GM21360 (cell line): ENCODE measurements around the gene NLGN2.
A peak's percentile ranks its signal among the peaks of the same experiment; 100 is the strongest.

Experiments used
- ATAC-seq: cut with Tn5 transposase; IDR thresholded peaks from one replicate; pipeline ENCODE4 v1.9.1; 2021; ENCODE audit warnings: mild to moderate bottlenecking, moderate library complexity; ENCODE audit not compliant: unreplicated experiment

Gene NLGN2

DNA sequence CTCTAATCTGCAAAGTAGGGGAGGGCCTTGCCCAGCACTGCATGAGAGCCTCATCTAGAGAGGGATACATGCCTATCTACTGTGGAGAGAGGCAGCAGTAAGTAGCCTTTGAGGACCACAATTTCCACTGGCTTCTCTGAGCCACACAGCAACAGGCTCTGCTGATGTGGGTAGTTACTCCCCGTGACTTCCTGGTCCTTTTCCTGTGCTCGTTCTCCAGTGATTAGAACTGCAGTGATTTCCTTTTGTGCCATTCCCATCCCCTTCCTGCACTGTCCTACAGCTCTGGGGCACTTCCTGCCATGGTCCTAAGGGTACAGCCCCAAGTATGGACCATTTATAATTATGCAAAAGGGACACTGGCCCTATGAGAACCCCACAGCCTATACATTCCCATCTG is 16.3 kb upstream of the NLGN2 start:
- ATAC-seq, result no peak

DNA sequence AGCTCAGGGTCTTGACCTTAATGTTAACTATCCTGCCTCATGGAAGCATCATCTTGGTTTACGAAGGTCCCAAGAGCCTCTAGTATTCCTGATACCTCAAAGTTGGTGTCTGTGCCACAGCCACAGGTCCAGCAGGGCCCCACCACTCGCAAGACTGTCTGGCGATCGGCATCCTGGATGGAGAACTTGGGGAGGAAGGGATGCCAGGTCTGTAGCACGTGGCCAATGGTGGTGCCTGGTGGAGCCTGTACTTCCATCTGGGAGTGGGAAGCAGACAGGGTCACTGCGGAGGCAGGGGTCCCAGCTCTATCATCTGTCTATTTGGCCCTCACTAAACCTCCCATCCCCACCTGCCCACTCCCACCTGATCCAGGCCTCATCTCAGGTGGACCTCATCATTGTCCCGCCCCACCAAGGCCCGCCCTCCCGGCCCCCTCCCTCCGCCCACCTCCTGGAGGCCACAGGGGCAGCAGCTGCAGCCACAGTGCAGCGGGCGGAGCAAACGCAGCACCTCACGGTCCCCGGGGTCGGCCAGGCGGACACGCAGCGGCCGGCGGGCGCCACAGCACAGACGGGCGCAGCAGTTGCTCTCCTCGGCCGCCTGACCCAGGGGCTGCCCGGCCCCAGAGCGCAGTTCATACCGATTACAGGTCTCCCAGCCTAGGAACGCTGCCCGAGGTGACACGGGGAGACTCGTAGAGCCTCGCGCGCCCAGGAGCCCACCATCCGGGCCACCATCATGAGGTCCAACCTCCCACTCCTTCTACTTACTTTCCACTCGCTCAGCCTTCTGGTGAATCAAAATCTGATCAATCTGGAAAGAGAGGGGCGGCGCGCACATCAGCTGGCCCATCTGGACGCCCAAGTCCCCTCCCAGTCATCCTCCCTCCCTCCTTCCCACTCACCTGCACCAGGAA is 14.7 kb upstream of the NLGN2 start:
- no peak for ATAC-seq

DNA sequence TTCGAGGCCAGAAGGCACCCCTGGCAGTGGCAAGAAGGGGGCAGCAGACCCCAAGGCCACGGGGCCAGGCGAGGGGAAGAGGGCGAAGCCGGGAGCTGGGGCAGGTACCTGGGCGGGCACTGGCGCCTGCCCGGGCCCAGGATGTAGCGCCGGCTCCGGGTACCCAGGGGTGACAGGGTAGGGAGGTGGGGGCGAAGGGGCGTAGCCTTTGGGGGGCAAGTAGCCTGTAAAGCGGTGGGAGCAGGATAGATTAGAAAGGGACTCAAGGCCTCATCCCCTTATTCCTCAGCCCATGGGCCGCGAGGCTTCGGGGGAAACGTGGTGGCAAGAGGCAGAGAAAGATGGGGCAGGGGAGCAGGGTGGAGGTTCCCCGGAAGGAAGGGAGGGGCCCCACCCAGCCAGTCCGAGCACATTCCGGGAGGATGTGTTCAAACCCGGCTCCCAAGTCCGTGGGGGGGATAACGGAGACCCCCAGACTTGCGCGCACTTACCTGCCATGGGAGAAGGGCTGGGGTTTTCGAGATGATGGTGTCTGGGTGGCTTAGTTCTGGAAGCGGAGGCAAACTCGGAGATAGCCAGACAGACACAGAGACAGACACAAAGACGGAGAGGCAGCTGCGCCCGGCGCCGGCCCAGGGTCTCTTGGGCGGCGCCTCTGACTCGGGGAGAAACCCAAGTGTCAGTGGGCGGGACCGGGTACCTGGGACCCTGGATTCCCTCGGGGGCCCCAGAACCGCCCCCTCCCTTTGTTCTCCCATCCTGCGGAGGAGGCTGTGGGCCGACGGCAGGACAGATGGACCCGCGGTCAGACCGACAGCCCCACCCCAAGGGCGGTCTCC is 13.8 kb upstream of the NLGN2 start:
- ATAC-seq, result peak; percentile 30

DNA sequence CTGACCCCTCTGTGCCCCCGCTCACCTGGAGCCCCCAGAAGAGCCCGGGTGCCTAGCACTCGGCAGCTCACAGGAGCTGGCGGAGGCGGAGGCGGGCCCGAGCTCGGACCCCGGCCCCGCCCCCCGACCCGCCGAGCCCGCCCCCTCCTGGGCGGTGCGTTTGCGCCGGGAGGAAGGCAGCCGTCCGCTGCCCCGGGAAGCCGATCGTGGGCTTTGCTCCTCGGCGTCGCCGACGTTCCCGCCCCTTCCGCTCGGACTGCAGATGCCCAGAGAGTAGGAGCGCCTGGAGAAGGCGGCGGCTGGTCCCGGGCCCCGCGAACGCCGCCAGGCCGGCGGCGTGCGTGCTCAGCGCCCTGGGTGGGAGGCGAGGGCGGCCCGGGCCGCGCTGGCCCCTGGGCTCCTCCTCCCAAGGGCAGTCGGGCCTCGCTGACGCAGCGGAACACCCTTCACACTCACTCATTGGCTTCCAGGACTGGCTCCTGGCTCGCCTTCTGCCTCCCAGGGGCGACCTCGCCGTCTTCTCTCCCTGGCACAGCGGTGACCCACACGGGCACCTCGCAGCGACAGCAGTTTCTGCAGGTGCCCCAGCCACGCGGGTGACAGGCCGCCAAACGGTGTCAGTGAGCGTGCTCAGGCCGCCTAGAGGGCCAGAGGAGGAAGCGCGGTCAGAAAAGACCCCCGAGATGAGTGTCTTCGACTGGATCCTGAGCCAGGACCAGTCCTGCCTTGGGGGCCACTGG is 13.0 kb upstream of the NLGN2 start, which contains the start of gene PLSCR3:
PLSCR3 (minus strand) TSS at position 74 of the 740 bp plus-strand sequence. CDS start 415 bp downstream, outside the sequence.
- peak; percentile 51 for ATAC-seq

DNA sequence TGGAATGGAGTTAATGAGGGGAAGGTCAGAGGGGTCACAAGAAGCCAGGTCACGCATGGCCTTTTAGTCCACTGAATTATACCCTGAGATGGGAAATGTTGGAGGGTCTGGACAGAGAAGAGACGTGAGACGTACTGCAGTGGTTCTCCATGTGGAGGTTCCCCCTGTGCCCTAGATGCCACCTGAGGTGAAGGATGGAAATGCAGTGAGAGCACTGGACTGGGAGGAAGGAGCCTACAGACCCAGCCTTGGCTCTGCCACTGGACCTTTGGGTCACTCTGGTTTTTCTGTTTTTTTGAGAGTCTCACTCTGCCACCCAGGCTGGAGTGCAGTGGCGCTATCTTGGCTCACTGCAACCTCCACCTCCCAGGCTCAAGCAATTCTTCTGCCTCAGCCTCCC is 11.5 kb upstream of the NLGN2 start:
- no peak for ATAC-seq

DNA sequence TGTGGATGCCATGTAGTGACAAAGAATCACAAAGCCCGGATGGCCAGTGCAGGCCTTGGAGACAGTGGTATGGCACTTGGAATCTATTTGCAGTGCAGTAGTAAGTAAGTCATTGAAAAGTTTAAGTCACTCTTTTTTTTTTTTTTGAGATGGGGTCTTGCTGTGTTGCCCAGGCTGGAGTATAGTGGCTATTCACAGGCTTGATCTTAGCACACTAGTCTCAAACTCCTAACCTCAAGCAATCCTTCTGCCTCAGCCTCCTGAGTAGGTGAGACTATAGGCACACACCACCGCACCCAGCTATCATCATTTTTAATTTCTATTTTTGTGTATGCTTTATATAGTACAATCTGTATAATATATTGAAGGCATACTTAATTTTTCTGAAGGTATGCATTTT is 9.0 kb upstream of the NLGN2 start:
- no peak for ATAC-seq

DNA sequence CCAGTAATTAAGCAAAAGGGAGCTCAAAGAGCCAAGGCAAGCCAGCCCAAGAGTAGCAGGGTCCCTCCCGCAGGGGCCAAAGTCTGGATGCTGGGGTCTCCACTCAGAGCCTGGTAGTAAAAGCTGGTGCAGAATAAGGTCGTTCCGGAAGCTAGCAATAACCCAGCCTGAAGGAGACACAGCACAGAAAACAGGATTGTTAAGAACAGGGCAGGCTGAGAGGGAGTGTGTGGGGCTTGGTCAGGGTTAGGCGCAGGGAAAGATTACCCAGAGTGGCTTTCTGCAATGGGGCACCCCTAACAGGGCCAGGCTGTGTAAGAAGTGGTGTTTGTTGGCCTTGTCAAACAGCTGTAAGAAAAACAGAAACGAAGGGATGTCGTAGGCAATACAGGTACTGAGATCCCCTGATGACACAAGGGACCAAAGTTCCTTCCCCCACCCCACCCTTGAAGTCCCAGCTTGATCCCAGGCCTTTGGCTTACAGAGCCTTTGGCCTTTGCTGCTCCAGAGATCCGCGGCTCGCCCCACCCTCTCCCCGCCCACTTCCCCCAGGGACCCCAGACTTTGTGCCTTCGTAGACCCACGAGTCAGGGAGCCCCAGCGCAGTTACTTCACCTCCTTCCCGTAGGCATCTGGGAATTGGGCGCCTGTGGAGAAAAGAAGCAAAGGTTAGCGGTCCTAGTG is 4.5 kb upstream of the NLGN2 start:
- ATAC-seq, result no peak

DNA sequence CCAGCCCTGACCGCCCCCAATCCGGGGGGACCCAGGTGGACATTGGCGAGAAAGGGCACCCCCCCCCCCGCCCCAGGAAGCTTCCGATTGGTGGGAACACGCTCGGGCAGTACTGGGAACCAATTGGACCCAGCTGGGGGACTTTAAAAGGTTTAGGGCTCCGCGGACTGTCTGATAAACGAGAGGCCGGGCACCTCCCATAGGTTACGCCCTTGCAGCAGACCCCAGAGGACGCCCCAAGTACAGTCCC is 4.0 kb upstream of the NLGN2 start:
- ATAC-seq, result no peak

DNA sequence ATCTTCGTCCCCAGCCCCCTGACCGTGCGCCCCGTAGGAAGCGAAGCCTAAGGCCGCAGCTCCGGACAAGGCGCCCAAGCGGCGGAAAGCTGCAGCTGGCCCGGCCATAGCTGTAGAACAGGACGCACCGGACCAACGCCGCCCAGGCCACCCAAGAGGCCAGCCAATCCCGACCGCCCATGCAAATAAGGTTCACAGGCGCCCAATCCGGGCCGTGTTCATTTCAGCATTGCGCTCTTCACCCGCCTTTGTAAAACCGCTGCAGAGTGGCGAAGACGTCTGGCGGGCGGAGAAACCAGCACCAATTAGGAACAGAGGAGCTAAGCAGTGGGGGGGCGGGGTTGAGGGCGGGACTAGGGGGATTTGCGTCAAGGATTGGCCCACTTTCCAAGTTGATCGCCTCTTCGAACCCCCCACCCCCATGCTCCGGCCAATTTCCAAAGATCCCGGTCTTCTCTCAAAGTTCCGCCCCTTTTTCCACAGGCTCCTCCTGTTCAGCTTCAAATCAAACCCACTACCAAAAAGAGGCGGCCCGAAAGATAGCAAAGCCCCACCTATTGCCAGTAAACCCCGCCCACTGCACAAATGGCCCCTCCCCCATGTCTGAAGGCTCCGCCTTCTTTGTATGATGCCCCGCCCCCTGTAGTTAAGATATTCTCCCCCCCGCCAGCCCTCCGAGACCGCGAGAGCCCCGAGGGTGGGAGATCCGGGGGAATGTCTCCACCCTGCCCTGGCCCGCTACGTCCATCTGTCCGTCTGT is 3.5 kb upstream of the NLGN2 start, which contains the start of gene TMEM256:
TMEM256 (minus strand) TSS at position 121 of the 760 bp plus-strand sequence; CDS start at position 108, 13 bp downstream.
- peak; percentile 82 for ATAC-seq

DNA sequence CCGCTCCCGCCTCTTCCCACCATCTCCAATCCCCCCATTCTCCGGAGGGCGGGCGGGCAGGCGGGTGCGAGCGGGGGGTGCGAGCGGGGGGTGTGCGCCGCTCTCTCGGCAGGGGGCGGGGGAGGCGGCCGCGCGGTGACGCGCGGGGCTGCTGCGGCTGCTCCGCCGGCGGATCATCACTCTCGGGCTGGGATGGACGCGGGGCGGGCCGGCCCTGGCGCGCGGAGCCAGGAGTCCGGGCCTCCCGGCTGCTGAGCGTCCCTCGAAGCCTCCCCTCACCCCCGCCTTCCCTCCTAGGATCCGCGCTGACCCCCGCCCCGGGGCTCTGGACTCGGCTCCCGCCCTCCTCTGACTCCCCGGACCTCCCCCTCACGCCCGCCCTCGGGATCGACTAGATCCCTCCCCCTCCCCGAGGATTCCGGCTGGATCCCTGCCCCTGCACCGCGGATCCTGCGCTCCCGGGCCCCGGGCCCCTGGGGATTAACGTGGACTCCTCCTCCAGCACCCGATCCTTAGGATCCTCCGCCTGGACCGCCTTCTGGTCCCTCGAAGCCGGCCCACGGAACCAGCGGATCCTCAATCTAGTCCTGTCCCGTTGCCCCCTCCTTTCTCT is 2.8 kb upstream of the NLGN2 start:
- ATAC-seq, result peak; percentile 10

DNA sequence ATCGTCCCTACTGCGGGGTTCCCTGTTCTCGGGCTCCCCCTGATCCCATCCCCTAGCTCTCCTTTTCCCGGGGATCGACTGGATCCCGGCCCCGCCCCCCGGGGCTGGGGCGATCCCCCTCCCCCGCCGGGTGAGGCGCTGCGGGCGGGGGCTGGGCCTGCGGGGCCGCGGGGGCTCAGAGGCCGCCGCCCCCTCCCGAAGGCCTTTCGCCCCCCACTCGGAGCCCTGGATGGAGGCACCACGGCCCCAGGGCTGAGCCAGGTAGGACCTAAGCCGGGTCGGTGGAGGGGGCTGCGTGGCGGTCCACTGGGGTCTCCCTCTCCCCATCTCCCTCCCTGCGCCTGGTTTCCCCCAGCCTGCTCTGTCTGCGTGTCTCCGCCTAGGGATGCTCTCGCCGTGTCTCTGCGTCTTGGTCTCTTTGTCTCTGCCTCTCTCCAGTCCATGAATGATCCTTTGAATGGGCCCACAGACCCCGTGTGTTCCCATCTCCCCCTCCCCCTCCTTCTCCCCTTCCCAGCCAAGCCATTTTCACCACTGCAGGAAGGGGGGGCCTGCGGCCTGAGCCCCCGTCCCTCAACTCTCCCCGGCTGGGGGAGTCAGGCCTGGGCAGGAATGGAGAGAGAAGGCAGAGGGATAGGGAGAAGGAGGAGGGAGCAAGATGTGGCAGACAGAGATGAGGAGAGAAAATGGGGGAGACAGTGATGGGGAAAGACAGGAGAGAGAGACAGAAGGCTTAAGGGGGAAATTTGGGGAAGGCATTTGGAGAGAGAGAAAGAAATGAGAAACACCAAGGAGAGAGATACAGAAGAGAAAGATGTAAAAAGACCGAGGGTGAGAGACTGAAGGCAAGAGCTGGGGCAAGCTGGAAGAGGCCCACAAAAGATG is 2.1 kb upstream of the NLGN2 start:
- ATAC-seq, result no peak

DNA sequence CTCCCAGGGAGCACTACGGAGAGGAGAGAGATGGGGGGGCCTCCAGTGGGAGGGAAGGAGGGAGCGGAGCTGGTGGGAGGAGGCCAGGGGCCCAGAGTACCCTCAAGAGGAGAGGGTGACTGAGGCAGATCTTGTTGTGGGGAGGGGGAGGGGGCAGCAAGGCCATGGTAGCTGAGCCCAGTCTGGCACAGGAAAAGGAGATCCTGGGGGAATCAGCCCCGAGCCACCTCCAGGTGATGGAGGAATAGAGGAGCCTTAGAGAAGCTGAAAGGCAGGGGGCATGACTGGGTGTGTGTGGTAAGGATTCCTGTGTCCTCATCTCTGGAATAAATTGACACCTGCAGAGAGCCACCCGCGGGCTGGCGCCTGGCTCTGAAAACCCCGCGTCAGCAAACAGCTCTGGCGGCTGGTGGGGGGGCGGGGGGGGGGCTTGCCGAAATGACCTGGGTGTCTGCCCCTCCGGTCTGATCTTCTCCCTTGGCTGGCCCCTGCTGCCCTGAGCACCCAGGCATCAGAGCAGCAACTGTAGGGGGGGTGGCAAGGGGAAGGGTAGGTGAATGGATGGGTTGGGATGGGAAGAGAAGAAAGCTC is 1.3 kb upstream of the NLGN2 start:
- ATAC-seq, result no peak

DNA sequence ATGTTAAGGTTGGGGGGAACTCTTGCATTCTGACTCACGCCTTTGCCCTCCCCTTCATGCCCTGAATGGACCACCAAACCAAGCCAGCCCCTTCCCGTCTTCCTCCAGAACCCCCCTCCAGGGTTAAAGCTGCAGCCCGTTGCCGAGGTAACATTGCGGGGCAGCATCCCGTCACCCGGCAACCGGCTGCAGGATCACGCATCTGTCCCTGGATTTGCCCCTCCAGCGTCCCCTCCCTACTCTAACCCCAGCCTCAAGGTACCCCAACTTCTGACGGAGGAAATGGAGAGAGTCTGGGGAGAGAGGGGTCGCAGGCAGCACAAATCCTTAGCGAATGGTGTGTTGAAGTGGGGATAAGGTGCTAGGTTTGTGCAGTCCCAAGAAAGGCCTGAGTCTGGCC is 563 bp upstream of the NLGN2 start:
- ATAC-seq, result no peak

DNA sequence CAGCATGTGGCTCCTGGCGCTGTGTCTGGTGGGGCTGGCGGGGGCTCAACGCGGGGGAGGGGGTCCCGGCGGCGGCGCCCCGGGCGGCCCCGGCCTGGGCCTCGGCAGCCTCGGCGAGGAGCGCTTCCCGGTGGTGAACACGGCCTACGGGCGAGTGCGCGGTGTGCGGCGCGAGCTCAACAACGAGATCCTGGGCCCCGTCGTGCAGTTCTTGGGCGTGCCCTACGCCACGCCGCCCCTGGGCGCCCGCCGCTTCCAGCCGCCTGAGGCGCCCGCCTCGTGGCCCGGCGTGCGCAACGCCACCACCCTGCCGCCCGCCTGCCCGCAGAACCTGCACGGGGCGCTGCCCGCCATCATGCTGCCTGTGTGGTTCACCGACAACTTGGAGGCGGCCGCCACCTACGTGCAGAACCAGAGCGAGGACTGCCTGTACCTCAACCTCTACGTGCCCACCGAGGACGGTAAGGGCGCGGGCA is 645 bp downstream of the NLGN2 start:
- no peak for ATAC-seq

DNA sequence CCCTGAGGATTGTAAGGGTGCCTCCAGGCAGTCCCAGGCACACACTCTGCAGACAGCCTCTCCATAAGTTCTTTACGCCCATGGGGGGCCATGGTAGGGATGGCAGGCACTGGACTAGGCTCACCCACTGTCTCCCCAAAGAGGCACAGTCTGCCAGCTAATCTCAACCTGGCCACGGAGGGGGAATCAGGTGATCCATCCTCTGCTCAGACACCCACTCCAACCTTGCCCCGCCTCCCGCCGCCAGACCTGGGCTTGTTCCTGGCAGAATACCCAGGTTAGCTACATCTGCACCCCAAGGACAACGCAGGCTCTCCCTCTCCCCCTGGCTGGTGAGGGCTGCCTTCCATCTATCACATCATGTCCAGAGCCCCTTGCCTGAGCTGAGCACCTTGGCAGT is 1.2 kb downstream of the NLGN2 start:
- ATAC-seq, result no peak

DNA sequence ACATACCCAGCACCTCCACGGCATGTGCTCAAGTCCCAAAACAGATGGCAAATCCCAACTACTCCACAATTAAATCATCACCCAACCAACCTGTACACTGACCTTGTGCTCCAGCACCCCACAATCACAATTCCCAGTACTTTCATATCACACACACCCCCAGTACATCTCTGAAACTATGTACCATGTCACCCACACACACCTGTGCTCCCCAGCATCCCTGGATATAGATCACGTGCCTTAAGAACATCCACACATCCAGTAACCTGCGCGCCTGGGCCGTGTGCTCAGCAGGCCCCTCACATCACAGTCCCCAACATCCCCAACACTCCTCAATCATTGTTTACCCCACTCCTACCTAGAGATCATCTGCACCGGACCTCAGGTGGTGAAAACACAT is 2.1 kb downstream of the NLGN2 start:
- ATAC-seq, result no peak

DNA sequence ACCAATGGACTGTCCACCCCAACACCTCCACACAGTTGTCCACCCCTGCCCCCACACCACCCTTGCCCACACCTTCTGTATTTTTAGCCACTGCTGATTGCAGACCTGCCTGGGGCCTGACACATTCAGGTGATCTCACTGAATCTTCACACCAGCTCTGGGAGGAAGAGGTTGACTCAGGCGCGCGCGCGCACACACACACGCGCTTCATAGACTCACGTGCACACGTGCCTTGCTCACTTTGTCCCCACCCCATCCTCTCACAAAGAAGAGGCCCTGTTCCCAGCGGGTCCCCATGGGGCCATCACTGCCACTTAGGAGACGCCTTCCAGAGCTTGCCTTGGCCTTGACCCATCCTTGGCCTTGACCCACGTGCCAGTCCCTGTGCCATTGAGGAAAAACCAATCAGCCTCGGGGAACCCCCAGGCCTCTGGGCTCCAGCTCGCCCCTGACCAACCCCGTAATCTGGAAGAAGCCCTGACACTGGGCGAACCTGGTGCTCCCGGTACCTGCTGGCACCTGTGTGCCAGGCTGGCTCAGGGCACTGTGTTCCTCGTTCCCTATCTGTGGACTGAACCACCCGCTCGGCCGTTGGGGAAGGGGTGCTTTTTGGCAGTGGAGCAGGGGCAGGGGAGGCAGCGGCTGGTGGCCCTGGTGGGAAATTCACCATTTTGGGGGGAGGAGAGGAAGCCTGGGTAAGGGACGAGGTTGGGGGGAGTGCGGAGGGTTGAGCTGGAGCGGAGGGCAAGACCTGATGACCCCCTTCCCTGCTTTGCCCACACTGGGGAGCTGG is 3.2 kb downstream of the NLGN2 start:
- ATAC-seq, result no peak
